Eye (tissue), 1 donor: Measurements from ENCODE around the gene SETD2.
A peak's percentile ranks its signal among the peaks of the same experiment; 100 is the strongest.
"Not testable (repeated sequence)": the region's sequence is repeated elsewhere in the genome, so short reads cannot be mapped to it uniquely, and the experiment has no call there.

Experiments
- DNase-seq: peaks from one replicate; pipeline ENCODE4 v3.0.0-alpha.2; 2015

The SETD2 gene

GRCh38 chr3:47145272-47145671, 18.6 kb downstream of the SETD2 start:
- no peak for DNase-seq

GRCh38 chr3:47143068-47143467, 20.8 kb downstream of the SETD2 start:
- no peak for DNase-seq

DNA sequence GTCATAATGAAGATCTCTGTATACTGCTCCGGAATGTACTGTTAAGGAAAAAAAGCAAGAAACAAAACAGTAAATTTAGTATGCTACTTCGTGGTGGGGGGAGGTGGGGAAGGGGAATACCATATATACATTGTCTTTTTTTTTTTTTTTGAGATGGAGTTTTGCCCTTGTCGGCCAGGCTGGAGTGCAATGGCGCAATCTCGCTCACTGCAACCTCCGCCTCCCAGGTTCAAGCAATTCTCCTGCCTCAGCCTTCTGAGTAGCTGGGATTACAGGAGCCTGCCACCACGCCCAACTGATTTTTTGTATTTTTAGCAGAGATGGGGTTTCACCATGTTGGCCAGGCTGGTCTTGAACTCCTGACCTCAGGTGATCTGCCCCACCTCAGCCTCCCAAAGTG, 21.4 kb downstream of the SETD2 start:
- DNase-seq, result not testable (repeated sequence)

DNA sequence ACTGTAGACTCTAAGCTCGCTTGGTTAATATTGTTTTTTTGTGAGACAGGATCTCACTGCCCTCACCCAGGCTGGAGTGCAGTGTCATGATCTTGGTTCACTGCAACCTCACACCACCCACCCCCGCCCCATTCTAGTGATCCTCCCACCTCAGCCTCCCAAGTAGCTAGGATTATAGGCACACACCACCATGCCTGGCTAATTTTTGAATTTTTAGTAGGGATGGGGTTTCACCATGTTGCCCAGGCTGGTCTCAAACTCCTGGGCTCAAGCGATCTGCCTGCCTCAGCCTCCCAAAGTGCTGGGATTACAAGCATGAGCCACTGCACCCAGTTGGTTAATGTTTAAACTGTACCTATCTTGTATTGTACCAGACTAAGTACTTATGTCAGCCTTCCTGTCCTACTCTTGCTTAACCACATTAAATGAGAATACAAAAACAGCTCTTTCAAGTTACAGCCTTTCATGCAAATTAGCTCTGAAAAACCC, 22.9 kb downstream of the SETD2 start:
- DNase-seq, result not testable (repeated sequence)

GRCh38 chr3:47140553-47140952, 23.4 kb downstream of the SETD2 start:
- not testable (repeated sequence) for DNase-seq

DNA sequence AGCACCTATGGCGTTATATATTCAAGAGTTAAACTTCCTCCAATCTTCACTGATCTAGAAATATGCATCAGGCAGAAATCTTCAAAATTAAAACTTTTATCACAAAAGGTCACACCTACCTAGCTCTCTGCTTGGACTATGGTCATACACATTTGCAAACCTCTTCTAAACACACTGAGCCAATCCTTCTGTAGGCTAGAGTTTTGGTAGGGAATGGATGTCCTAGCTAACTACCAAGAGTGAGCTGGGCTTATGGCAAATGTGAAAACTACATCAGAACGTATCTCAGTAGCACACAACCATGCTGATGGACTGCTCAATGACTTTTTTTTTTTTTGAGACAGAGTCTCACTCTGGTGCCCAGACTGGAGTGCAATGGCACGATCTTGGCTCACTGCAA, 29.6 kb downstream of the SETD2 start:
- DNase-seq, result no peak

DNA sequence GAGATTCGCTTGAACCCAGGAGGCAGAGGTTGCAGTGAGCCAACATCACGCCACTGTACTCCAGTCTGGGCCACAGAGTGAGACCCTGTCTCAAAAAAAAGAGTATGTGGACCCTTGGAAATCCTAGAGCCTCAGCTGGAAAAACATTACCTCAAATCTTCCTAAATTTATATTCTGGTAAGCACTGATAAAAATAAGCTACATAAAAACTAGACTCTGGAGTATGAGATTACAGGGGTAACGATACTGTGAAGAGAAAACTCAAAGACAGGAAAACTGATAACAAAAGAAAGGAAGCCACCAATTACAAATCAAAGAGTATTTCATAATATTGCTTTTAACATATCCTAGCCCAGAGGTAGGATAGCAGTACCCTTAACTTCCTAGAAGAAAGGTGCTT, 30.3 kb downstream of the SETD2 start:
- DNase-seq, result no peak

GRCh38 chr3:47130557-47130956, 33.4 kb downstream of the SETD2 start:
- DNase-seq, result no peak

DNA sequence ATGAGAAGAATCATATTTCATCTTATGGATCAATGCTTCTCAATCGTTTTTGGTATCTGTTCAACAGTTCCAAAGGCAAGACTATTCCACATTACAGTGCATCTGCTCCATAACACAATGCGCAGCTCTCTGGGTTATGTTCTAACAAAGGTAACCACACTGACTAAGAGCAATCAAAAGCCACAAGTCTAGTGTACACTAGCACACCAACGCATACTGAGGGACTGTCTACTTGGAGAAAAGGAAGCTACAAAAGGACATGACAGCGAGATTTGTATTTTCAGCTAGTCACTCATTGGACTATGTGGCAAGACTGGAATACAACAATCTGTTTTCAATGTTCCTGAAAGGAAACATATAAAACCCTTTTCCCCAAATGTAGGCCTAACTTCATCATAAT, 35.8 kb downstream of the SETD2 start:
- DNase-seq, result no peak

GRCh38 chr3:47123857-47124256, 40.1 kb downstream of the SETD2 start:
- DNase-seq, result no peak

DNA sequence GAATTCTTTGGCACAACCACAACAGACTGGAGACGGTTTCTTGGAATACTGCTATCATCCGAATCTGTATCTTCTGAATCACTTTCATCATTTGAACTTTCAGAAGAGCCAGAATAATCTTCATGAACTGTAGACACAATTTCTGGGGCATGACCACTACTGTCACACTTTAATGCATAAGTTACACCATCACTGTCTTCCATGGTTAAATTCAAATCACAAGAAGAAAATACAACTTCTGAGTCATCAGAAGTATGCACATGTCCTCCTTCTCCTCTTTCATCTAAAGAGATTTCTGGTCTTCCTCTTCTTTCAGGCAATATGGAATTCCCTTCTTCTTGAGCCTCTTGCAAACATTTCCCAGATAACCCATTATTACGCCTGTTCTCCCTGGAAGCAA, 42.5 kb downstream of the SETD2 start:
- DNase-seq, result no peak

DNA sequence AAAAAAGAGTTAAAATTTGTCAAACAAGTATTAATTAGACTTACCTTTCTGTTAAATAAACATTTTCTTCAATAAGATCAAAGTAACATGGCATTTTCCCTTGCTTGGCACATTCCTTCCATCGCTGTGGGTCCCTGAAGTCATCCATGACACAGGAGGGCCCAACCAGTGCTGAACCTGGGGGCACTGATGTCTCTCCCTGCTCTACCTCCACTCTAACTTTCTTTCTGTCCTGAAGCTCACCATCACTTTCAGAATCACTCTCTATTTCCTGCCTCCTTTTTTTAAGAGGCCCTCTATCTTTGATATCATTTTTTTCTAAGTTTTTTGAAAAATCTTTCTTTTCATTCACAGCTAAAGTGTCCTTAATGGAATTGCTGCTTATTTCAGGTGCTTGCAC, 43.8 kb downstream of the SETD2 start:
- DNase-seq, result no peak

GRCh38 chr3:47119387-47119786, 44.5 kb downstream of the SETD2 start:
- not testable (repeated sequence) for DNase-seq

- no peak for DNase-seq
Measured at GRCh38 chr3:47117807-47118364, 46.0 kb downstream of the SETD2 start.

DNA sequence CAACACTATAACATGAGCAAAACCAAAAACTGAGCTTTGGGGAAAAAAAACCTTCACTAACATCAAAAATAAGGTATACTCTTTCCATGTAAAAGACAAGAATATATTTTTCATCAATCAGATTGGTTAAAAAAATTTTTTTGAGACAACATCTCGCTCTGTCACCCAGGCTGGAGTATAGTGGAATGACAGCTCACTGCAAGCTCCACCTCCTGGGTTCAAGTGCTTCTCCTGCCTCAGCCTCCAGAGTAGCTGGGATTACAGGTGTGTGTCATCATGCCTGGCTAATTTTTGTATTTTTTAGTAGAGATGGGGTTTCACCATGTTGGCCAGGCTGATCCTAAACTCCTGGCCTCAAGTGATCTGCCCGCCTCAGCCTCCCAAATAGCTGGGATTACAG, 48.4 kb downstream of the SETD2 start:
- not testable (repeated sequence) for DNase-seq

- DNase-seq, result no peak
Measured at GRCh38 chr3:47113669-47114365, 50.1 kb downstream of the SETD2 start.

DNA sequence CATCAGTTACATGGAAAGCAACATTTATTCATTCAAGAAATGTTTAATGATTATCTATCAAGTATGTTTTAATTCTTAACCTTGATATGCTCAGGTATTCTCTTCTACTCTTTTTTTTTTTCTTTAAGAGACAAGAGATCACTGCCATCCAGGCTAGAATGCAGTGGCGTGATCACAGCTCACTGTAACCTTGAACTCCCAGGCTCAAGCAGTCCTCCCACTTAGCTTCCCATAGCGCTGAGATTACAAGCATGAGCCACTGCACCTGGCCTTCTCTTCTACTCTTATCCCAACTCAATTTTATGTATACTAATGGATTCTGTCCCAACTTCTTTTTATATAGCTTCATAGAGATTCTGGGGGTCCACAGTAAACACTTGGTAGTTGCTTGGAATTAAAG, 50.9 kb downstream of the SETD2 start:
- no peak for DNase-seq

DNA sequence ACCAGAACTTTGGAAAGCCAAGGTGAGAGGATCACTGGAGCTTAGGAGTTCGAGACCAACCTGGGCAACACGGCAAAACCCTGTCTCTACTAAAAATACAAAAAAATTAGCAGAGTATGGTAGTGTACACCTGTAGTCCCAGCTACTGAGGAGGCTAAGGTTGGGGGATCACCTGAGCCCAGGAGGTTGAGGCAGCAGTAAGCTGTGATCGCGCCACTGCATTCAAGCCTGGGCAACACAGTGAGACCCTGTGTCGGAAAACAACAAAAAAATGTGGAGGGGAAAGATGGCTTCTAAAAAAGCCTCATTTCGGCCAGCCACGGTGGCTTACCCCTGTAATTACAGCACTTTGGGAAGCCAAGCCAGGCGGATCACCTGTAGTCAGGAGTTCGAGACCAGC, 54.5 kb downstream of the SETD2 start:
- no peak for DNase-seq

DNA sequence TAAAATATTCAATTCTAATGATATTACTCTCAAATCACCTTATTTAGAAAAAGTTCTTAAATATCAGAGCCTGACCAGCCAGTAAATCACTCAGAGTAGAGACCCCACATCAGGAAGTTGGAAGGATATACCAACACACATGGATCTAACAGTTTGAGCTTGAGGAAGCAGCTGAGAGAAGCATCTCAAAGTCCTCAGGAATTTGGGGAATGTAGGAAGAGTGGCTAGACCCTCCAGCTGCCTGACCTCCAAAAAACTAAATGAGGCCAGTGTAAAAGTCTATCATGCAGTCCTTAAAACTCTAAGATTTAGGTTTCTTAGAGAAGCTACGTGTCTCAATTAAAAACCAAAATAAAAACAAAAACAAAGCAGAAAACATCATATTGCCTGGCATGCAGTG, 55.4 kb downstream of the SETD2 start:
- peak; percentile 16 for DNase-seq

- DNase-seq, result no peak
Measured at GRCh38 chr3:47104259-47104658, 59.7 kb downstream of the SETD2 start.

DNA sequence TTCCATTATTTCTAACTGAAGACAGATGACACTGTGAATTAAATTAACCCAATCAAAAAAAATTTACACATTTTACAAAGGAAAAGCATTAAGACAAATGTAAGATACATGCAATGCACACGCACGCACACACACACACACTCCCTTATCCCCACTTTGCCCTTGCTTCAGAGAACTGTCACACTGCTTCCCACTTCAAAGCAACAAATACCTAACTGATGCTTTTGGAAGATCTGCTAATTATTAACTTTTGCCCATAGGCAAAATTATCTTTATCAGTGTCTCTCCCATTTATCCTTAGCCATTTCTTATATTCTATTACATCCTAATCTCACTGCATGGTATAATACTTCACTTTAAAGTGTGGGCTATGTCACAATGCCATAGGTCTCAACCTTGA, 60.3 kb downstream of the SETD2 start:
- DNase-seq, result no peak

- DNase-seq, result no peak
Measured at GRCh38 chr3:47102081-47102600, 61.8 kb downstream of the SETD2 start.

DNA sequence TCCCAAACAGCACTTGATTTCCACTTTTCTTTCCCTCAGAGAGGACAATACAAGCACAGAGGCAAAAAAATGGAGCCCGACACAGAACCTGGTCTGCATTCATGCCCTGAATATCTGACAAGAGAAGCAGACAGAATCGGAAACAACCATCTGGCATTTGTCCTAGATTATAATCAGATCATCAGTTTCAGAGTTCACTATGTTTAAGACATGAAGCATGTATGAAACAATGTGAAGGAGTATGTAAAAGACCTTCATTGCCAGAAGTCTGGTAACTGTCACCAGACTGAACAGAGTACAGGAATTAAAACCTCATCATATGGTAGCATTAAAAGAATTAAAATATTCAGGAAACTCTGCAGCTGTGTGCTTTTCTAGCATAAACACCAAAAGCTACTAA, 65.0 kb downstream of the SETD2 start:
- peak; percentile 7 for DNase-seq

DNA sequence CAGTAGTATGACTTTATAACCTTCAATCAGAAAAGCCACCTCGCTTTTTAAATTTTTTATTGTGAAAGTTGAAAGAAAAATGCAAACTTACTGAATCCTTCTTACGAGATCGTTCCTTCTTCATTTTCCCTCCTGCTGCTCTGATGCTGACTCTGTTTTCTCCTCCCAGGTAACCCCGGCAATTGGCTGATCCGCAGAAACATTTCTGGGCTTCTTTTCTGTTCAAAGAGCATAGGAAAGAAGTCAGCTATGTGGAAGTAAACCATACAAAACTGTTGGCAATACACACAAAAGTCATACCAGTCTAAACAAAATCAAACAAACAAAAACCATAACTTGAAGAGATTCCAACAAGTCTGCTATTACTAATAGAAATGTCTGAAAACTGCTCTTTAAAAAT, 66.0 kb downstream of the SETD2 start:
- DNase-seq, result no peak

GRCh38 chr3:47096959-47097358, 67.0 kb downstream of the SETD2 start:
- DNase-seq, result no peak
